Esophagus squamous epithelium (tissue), 4 donors: ENCODE data around the gene RGS7.

ENCODE experiments used
- POLR2A ChIP-seq, 4 donors: fragments of 450-650 bp; IDR thresholded peaks; one replicate each; pipeline ENCODE4 v1.6.1; 2017; ENCODE audit warnings: antibody characterized with exemption in 4 of 4, mild to moderate bottlenecking in 4 of 4, moderate library complexity in 3 of 4
- TF ChIP-seq, protein P1 (sequence below), 6 experiments: fragments of 450-650 bp in 4 of 6; fragments of 200-600 bp in 2 of 6; sonication (generic) in 2 of 6; IDR thresholded peaks; one replicate each; pipeline ENCODE4 v1.5.1; 2016 to 2019; ENCODE audit warnings: antibody characterized with exemption in 6 of 6, mild to moderate bottlenecking in 4 of 6, moderate library complexity in 4 of 6

DNA sequence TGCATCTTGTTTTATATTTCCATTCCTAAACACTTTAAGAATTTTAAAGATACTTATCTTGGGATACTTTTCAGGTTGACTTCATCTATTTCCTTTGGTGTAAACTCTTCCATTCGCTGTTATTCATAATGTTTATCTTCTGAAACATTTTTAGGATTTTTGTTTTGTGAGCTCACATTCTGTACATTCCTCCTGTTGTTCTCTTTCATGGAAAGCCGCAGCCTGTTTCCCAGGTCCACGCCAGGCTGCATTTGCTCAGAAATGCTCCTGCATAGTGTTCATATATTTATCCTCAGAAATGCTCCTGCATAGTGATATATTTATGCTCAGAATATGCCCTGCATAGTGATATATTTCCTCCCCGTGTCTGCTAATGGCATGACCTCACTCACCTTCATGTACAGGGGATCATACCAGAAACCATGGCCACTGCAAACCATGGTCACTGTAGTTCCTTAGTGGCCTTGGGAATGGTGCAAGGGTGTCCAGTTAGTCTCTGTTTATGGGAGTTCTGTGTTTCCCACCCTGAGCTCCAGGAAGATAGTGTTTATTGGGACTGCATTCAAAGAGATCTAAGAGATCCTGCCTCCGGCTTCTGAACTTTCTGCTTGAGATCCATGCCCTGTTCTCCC is 591.2 kb downstream of the RGS7 start:
- TF ChIP-seq, protein P1, sequence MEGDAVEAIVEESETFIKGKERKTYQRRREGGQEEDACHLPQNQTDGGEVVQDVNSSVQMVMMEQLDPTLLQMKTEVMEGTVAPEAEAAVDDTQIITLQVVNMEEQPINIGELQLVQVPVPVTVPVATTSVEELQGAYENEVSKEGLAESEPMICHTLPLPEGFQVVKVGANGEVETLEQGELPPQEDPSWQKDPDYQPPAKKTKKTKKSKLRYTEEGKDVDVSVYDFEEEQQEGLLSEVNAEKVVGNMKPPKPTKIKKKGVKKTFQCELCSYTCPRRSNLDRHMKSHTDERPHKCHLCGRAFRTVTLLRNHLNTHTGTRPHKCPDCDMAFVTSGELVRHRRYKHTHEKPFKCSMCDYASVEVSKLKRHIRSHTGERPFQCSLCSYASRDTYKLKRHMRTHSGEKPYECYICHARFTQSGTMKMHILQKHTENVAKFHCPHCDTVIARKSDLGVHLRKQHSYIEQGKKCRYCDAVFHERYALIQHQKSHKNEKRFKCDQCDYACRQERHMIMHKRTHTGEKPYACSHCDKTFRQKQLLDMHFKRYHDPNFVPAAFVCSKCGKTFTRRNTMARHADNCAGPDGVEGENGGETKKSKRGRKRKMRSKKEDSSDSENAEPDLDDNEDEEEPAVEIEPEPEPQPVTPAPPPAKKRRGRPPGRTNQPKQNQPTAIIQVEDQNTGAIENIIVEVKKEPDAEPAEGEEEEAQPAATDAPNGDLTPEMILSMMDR (IDR thresholded peaks at IDR 0.05): no peak
- no peak for TF ChIP-seq POLR2A (IDR thresholded peaks at IDR 0.05)
